NCI-H1105 (cell line): ENCODE results near the gene ZBTB37.
"Not testable (repeated sequence)": the region's sequence is repeated elsewhere in the genome, so short reads cannot be mapped to it uniquely, and the experiment has no call there.

ENCODE experiments used
- DNase-seq: peaks from one replicate; lab custom pipeline; 2025; lab: John Stamatoyannopoulos, UW

The ZBTB37 gene

DNA sequence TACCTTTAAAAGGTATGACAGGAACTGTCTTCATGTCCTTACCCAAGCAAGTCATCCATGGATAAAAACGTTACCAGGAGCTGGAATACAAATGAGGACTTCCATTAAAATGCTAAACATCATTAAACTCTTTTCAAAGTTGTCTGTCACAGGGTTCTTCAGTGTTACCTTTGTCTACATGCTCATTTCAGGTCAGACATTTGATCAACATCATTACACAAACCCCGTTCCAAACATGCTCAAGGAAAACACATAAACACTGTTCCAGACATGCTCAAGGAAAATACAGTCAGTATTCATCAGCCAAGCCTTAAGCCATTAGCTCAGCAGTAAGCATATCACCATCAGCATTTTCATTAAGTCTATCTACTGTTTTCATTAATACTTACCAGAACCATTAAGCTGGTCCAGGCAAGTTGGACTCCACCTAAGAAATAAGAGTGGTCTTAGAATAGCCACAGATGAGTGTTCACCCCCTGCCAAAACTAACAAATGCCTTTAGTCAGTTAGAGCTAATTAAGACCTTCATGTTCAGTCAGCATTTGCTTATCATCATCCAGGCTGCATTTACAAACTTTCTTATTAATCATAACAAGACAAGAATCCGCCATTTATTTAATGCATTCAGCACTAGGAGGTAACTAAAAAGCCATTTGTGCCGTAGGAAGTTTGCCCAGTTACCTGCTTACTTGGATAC is 2.6 kb upstream of the ZBTB37 start:
- no peak for DNase-seq

DNA sequence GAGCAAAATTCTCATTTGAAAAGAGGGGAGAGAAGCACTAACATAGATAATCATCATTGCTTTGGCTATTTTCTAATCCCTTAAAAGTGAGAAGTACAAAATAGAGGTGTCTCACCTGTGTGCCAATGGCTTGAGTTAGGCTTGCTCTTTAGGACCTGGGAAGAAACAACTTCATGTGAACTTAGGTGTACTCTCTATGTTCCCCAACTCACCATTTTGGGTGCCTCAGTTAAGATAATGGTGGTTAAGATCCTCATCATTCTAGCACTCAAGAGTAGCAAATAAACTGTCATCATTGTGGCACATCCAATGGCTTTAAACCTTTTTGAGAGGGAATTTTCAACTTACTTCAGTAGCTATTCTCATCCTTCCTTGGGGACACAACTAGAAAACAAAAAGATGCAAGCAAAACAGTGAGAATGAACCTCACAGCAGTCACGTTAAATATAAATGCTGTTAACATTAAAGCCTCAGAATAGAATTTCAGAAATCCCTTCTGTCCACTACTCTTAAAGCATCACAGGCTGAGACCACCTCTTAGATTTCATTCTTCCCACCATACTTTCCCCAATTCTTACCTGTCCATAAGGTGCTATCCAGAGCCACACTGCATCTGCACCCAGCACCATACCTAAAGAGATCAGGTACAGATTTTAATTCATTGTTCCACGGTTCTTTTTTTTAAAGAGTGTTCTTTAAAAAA is 1.6 kb upstream of the ZBTB37 start:
- no peak for DNase-seq

- peak; percentile 40 for DNase-seq
Measured at GRCh38 chr1:173867141-173867752, 933 bp upstream of the ZBTB37 start.

DNA sequence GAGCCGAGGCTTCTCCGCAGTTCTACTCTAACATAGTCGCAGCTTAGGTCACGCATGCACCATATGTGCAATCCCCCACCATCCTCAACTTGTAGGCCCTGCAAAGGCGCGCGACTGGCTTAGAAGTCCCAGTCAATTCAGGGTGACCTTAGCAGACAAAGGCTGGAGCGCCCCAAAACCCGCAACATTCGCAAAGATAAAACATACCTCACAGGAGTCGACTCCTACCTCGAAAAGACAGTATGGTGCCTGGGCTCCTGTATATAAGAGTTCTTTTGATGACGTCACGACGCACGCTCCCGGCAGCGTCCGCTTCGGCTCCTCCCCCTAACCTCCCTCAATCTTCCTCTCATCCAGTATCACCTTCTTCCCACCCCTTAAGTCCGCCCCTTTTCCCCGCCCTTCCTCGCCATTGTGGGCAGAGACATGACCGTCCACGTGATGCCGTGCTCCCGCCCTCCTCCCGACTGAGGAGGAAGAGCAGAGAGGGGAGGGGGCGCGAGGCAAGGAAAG is 371 bp upstream of the ZBTB37 start, which contains the start of gene GAS5:
GAS5 (minus strand) TSS at position 237 of the 513 bp plus-strand sequence.
- DNase-seq: peak; percentile 99

DNA sequence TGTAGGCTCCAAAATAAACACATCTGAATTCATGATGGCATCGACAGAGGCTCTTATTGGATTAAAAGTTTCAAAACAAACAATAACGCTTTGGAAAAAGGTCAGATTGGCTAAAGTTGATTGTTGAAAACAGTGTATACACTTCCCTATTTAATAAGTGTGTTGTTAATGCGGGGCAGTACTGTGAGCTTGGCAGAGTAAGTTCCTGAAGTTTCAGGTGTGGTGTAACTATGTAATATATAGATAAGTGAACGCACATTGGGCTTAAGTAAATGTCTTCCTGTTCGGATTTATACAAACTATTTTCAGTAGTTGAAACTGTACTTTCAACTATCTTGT is 810 bp downstream of the ZBTB37 start:
- no peak for DNase-seq

GRCh38 chr1:173870252-173871075 is 2.3 kb downstream of the ZBTB37 start:
- DNase-seq: no peak

- DNase-seq: no peak
Measured at GRCh38 chr1:173871091-173871490, 2.9 kb downstream of the ZBTB37 start.

DNA sequence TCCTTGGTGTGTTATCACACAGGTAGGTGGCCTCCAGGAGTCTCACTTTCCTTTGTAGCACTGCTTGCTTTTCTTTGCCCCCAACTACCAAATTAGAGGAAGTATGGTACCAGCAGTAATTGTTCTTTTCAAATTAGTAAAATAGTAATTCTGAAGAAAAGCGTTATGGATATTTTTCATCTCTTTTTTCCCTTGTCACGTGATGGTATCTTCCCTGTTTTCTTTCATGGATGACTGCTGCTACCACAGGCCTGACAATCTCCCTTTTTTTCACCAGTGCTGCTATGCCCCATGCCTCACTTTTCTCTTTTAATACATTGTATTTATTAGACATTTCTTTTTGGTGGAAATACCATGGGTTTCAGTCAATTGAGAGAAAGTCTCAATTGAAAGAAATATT is 3.3 kb downstream of the ZBTB37 start:
- DNase-seq: no peak

- DNase-seq: no peak
Measured at GRCh38 chr1:173876732-173877131, 8.6 kb downstream of the ZBTB37 start.

DNA sequence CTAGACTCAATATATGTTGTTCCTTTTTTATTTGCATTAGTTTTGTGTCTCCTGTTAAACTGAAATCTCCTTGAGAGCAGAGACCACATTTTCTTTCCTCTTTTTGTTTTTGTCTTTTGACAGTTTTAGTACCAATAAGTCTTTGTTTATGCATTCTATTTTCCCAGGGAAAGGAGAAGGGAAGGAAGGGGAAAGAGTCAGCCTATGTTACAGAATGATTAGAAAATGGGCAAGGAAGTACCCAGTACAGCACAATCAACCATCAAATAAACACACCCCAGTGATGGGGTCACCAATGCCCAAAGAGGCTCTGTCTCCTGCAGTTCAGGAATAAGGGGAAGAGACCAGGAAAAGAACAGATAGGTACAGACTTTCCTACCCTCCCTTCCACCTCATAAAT is 10.1 kb downstream of the ZBTB37 start:
- no peak for DNase-seq

- DNase-seq: not testable (repeated sequence)
Measured at GRCh38 chr1:173881117-173881516, 12.9 kb downstream of the ZBTB37 start.

- no peak for DNase-seq
Measured at GRCh38 chr1:173884701-173885100, 16.5 kb downstream of the ZBTB37 start.

GRCh38 chr1:173886746-173887611 is 18.8 kb downstream of the ZBTB37 start:
- DNase-seq: no peak

GRCh38 chr1:173887627-173888026 is 19.4 kb downstream of the ZBTB37 start:
- DNase-seq: no peak

DNA sequence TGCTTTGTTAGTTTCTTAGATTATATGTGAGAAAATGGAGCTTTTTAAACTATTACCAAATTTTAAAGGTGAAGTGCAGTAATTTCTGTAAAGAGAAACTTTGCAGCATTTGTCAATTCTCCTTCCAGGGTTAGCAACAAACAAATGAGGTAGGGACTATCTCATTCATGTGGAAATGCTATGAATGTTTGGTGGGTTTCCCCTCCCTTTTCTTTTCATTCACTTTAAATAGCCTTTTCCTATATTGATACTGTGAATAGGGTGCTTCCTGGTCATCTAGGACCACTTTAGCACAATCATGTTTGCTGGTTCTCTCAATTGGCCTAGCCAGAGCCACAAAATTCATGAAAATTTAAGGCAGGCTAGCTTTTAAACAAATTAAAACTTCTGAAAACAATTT is 20.6 kb downstream of the ZBTB37 start:
- DNase-seq: no peak

GRCh38 chr1:173889885-173890284 is 21.7 kb downstream of the ZBTB37 start:
- no peak for DNase-seq

- DNase-seq: no peak
Measured at GRCh38 chr1:173893611-173894010, 25.4 kb downstream of the ZBTB37 start.

DNA sequence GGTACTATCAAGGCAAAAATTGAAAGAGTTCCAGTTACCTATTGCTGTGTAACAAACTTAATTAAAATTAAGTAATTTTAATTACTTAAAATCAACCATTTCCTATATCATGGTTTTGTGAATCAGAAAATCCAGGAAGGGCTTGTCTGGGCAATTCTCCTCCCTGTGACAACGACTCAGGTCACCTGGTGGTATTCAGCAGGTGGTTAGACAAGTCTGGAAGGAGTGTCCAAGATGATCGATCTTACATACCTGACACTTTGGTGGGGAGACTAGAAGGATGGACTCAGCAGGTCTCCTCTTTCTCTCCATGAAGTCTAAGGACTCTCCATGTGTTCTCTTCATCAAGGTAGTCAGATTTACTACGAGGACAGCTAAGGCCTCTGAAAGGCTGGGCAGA is 26.0 kb downstream of the ZBTB37 start:
- DNase-seq: no peak

GRCh38 chr1:173900427-173900826 is 32.2 kb downstream of the ZBTB37 start:
- no peak for DNase-seq

GRCh38 chr1:173900992-173901391 is 32.8 kb downstream of the ZBTB37 start:
- no peak for DNase-seq

GRCh38 chr1:173903827-173904531 is 35.8 kb downstream of the ZBTB37 start:
- peak; percentile 54 for DNase-seq
